AG04449 (cell line): ENCODE results near the gene SDC3.

Source experiments
- CTCF ChIA-PET: fragments of 350-600 bp; formaldehyde crosslinking; extraction: SDS; loops from one replicate; lab custom pipeline; 2021; ENCODE audit warnings: antibody characterized with exemption; lab: Yijun Ruan, JAX
- POLR2A ChIA-PET: fragments of 400-600, 350-600 bp; formaldehyde crosslinking; extraction: SDS; loops from one replicate; lab custom pipeline; 2020; ENCODE audit warnings: antibody characterized with exemption, inconsistent platforms; lab: Yijun Ruan, JAX
- DNase-seq: peaks from one replicate; pipeline ENCODE4 v3.0.0-alpha.2; 2010; ENCODE audit warnings: low read depth, low spot score
- H3K4me3 ChIP-seq: 2 replicates; pipeline ENCODE4 v1.5.1; 2011; ENCODE audit warnings: low read depth, mild to moderate bottlenecking, control low read depth, low read length
- TF ChIP-seq, protein P1 (sequence below): IDR thresholded peaks from one replicate; pipeline ENCODE4 v1.5.1; 2011; ENCODE audit warnings: mild to moderate bottlenecking, moderate library complexity, low read length, control low read depth, inconsistent platforms; ENCODE audit not compliant: insufficient read depth; ENCODE audit errors: missing control alignments

Gene SDC3

DNA sequence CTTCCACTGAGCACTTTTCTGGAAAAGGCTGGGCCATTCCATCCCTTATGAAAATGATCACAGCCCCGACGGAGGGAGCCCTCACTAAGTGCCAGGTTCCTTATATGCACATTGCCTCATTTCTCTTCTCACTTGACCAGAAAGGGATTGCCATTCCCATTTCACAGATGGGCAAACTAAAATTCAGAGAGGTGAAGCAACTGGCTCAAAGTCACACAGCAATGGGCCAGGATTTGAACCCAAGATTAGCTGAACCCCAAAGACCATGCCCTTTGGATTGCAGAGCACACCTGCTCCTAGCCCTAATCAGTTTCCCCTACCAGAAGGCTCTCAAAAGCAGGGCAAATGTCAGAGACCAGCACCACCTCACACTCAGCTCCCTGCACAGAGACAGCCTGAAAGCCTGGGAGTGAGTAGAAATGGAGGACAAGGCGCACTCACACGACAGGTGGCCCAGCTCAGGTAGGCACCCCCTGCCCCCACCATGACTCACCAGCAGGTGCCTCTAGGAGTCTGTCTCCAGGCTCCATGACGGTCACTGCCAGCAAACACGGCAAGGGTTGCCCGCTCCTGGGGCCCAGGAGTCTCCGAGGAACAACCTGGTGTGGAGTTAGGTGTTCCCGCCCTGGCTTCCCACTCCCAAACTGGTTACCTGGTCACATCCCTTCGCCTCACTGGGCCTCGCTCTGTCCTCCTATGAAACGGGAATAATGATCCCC lies 21.7 kb downstream of the SDC3 start:
- CTCF ChIA-PET = interaction anchor here (1.8 to 22.7 kb wide), 5 partner anchors 9 to 104 kb away, joined by 4 to 230 read pairs (median 7); no protein-coding TSS in a partner anchor
- TF ChIP-seq, protein P1, sequence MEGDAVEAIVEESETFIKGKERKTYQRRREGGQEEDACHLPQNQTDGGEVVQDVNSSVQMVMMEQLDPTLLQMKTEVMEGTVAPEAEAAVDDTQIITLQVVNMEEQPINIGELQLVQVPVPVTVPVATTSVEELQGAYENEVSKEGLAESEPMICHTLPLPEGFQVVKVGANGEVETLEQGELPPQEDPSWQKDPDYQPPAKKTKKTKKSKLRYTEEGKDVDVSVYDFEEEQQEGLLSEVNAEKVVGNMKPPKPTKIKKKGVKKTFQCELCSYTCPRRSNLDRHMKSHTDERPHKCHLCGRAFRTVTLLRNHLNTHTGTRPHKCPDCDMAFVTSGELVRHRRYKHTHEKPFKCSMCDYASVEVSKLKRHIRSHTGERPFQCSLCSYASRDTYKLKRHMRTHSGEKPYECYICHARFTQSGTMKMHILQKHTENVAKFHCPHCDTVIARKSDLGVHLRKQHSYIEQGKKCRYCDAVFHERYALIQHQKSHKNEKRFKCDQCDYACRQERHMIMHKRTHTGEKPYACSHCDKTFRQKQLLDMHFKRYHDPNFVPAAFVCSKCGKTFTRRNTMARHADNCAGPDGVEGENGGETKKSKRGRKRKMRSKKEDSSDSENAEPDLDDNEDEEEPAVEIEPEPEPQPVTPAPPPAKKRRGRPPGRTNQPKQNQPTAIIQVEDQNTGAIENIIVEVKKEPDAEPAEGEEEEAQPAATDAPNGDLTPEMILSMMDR = no peak
- DNase-seq = no peak
- H3K4me3 ChIP-seq = no peak overlapping the region
- POLR2A ChIA-PET = interaction anchor here (1.7 kb wide), 1 partner anchor 63 kb away, joined by 6 read pairs; no protein-coding TSS in a partner anchor

DNA sequence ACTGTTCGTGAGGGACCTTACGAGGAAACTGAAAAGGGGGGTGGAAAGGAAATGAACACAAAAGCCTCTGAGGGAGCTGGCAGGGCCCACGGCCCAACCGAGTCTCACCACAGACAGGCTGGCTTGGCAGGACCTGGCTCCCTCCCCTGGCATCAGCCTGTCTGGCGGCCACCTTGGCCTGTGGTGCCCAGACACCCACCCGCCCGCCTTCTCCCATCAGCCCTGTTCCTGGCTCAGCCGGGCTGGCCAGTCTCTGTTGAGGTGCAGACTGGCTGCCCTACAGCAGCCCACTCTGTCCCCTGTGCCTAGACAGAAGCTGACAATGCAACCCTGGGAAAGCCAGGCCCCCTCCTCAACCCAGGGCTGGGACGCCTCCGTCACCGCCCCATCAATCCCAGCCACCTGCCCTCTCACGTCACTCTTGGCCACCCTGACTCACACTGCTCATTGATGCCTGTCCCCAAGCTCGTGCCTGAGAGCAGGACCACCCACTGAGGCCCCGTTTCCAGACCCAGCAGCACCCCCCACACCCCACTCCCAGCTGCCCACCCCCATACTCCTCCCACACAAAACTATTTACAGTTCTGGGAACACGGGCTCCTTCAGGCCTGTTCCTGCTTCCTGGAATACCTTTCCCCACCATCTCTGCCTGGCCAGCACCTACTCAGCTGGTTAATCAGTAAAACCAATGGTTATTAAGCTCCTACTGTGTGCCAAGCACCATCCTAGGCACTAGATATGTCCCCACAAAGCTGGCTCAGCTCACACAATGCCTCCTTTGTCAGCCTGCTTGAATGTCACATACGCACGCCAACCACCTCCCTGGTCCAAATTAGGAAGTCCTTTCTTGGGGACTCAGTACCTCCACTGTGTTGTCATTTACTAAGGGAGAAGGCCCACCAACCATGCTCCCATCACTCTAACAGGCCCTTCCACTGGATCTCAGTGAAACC lies 22.7 kb downstream of the SDC3 start:
- H3K4me3 ChIP-seq = no peak overlapping the region
- no peak for DNase-seq
- ChIA-PET CTCF (interaction anchor here (1.8 to 22.7 kb wide), 5 partner anchors 8 to 103 kb away, joined by 4 to 230 read pairs (median 7); no protein-coding TSS in a partner anchor), POLR2A (no interaction called here)
- TF ChIP-seq, protein P1 = no peak

DNA sequence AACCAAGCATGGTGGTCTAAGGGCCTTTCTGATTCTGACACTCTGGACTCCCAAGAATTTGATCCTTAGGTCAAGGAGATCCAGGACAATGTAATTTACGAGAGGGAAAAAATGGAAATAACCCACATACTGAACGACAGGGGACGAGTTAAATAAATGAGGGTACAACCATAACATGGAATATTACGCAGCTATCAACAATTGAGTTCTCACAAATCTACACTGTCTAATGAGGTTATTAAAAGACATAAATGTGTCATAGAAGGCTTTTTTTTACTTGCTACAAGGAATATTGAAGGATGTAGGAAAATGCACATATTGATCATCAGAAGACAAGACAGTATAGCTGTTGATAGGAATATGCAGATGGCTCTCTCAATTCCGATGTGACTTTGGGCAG lies 23.8 kb downstream of the SDC3 start:
- no peak for DNase-seq
- TF ChIP-seq, protein P1 = no peak
- no peak overlapping the region for H3K4me3 ChIP-seq
- ChIA-PET POLR2A (no interaction called here), CTCF (no interaction called here)

DNA sequence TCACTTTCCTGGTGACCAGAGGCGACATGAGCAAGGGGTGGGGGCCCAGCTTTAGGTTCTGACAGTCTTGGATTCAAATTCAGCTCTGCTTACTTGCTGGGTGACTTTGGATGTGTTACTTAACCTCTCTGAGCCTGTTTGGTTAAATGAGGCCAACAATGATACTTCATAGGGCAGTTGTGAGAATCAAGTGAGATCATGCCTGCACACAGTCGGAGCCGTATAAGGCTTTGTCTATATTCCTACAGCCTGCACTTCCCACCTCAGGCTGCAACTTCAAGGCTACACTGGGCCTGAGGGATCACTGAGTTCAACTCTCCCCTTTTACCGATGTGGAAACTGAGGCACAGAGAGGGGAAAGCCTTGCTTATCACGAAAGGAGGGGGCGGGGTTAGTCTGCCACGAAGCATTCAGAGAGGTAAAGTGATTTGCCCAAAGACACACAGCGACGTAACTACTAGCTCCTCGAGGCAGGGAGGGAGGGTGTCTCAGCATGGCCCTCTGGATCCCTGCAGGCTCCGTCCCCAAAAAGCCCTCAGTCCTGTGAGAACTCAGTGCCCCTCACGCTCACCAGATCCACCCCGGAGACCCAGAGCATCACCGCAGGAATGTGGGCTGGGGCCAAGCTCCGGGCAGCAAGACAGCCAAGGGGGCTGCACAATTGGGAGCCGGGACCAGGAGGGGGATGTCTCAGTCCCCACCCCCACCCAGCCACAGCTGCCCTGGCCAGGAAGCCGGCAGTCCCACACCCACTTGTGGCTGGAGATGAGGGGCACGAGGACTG lies 25.0 kb downstream of the SDC3 start:
- POLR2A ChIA-PET = interaction anchor here (0.7 kb wide), 1 partner anchor 59 kb away, joined by 3 read pairs; no protein-coding TSS in a partner anchor
- H3K4me3 ChIP-seq = no peak overlapping the region
- no peak for DNase-seq
- CTCF ChIA-PET = interaction anchor here (0.6 to 1.4 kb wide), 2 partner anchors 27 to 104 kb away, joined by 3 to 4 read pairs; no protein-coding TSS in a partner anchor
- TF ChIP-seq, protein P1 = no peak

DNA sequence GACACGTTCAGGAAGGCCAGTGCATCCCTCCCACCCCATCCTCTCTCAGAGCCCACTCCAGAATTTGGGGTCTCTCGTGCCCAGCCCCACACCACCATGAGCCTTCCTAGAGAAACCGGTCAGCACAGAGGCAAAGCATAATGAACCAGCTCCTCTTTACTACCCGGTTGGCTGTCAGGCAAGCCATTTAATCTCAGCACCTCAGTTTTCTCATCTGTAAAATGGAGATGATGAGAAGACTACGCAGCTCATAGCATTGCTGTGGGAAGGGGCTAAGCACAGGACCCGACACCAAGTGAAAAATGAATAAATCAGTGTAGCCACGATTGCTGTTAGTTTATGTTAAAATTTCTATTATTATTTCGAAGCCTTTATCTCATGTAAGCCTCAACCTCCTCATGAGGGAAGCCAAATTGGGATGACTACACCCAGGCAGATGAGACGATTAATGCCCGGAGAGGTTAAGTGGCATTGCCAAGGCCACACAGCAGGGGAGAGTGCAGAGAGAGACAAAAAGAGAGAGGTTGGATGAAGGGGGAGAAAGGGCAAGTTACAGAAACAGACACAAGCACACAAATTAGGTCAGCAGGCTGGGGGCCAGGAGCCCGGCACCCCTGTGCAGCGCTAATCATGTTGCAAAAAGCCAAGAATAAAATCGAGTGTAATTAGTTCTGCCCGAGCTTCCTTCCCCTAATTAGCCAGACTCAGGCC lies 25.7 kb downstream of the SDC3 start:
- TF ChIP-seq, protein P1 = no peak
- H3K4me3 ChIP-seq = no peak overlapping the region
- POLR2A ChIA-PET = no interaction called here
- no peak for DNase-seq
- CTCF ChIA-PET = interaction anchor here (0.6 to 1.4 kb wide), 2 partner anchors 28 to 103 kb away, joined by 3 to 4 read pairs; no protein-coding TSS in a partner anchor
